Fibroblast of lung (primary cell): ENCODE results near the gene RPRD1A. TPM values are rescaled to one million over a fixed set of nuclear protein-coding genes. Genes with fewer than 3 reads are reported as not detected.
"Not testable (repeated sequence)": the region's sequence is repeated elsewhere in the genome, so short reads cannot be mapped to it uniquely, and the experiment has no call there.

Experiments
- DNase-seq, 2 donors: peaks; one replicate each; pipeline versions ENCODE4 v3.0.0 to v3.0.0-alpha.2; 2010; ENCODE audit warnings: low read depth in 2 of 2
- H2AFZ ChIP-seq: 2 replicates; pipeline ENCODE4 v1.5.1; 2012; ENCODE audit warnings: low read length, control low read depth, inconsistent platforms
- H3K27ac ChIP-seq: 2 replicates; pipeline ENCODE4 v1.5.1; 2011; ENCODE audit warnings: low read length, control low read depth; ENCODE audit not compliant: insufficient read depth
- H3K27me3 ChIP-seq: 2 replicates; pipeline ENCODE4 v1.5.1; 2011; ENCODE audit warnings: mild to moderate bottlenecking, low read length; ENCODE audit not compliant: control insufficient read depth, insufficient read depth
- H3K36me3 ChIP-seq: 2 replicates; pipeline ENCODE4 v1.5.1; 2011; ENCODE audit warnings: low read length; ENCODE audit not compliant: control insufficient read depth, insufficient read depth
- H3K4me1 ChIP-seq: 2 replicates; pipeline ENCODE4 v1.5.1; 2011; ENCODE audit warnings: low read length; ENCODE audit not compliant: control insufficient read depth, insufficient read depth; ENCODE audit errors: extremely low read depth
- H3K4me2 ChIP-seq: 2 replicates; pipeline ENCODE4 v1.5.1; 2011; ENCODE audit warnings: low read length, control low read depth; ENCODE audit not compliant: insufficient read depth; ENCODE audit errors: extremely low read depth
- H3K4me3 ChIP-seq, 4 experiments: fragments of 200-600 bp in 1 of 4; sonication (generic) in 1 of 4; replicated peaks in 1 of 4; 2 replicates each; pipeline ENCODE4 v1.5.1; 2011 to 2016; ENCODE audit warnings: low read length in 4 of 4, low read depth in 3 of 4, mild to moderate bottlenecking in 3 of 4, control low read depth in 2 of 4, inconsistent platforms in 1 of 4, mixed read lengths in 1 of 4; ENCODE audit not compliant: insufficient read depth in 1 of 4; ENCODE audit errors: control extremely low read depth in 1 of 4
- H3K79me2 ChIP-seq: 2 replicates; pipeline ENCODE4 v1.5.1; 2012; ENCODE audit warnings: mild to moderate bottlenecking, low read length, inconsistent platforms; ENCODE audit not compliant: control insufficient read depth, insufficient read depth
- H3K9ac ChIP-seq: 2 replicates; pipeline ENCODE4 v1.5.1; 2011; ENCODE audit warnings: mild to moderate bottlenecking, low read length, control low read depth; ENCODE audit not compliant: insufficient read depth
- H3K9me3 ChIP-seq: 2 replicates; pipeline ENCODE4 v1.5.1; 2012; ENCODE audit warnings: low read depth, low read length; ENCODE audit not compliant: control insufficient read depth, insufficient read depth
- H4K20me1 ChIP-seq: 2 replicates; pipeline ENCODE4 v1.5.1; 2011; ENCODE audit warnings: low read length; ENCODE audit not compliant: control insufficient read depth, insufficient read depth; ENCODE audit errors: extremely low read depth
- EZH2 ChIP-seq: IDR thresholded peaks from 2 replicates; pipeline ENCODE4 v1.5.1; 2012; ENCODE audit warnings: low read length, control low read depth, mild to moderate bottlenecking; ENCODE audit errors: missing control alignments
- polyA plus RNA-seq, 2 donors: library from polyadenylated mRNA; depleted of rRNA in 1 of 2; stranded (reverse) in 1 of 2; unstranded in 1 of 2; fragments of >200 nt; gene quantifications; 2 replicates each; pipeline ENCODE4 v1.2.1, GENCODE V29; 2011 to 2012; ENCODE audit warnings: missing spikeins in 1 of 2
- total RNA-seq: library from RNA; depleted of rRNA; stranded (reverse); fragments of >200 nt; gene quantifications from 2 replicates; pipeline ENCODE4 v1.2.1, GENCODE V29; 2014
- TF ChIP-seq, protein P1 (sequence below), 2 donors: IDR thresholded peaks in 1 of 2; conservative IDR thresholded peaks in 1 of 2; 1 replicate in 1 of 2; 2 replicates in 1 of 2; pipeline ENCODE4 v1.5.1; 2011 to 2012; ENCODE audit warnings: low read length in 2 of 2, control low read depth in 1 of 2, inconsistent platforms in 1 of 2, low read depth in 1 of 2, mild to moderate bottlenecking in 1 of 2

RPRD1A gene
- total and polyA plus RNA-seq, 2 donors (not counting 1 experiment from before 2014, with no cell fraction given): 36.4 to 46.2 TPM

DNA sequence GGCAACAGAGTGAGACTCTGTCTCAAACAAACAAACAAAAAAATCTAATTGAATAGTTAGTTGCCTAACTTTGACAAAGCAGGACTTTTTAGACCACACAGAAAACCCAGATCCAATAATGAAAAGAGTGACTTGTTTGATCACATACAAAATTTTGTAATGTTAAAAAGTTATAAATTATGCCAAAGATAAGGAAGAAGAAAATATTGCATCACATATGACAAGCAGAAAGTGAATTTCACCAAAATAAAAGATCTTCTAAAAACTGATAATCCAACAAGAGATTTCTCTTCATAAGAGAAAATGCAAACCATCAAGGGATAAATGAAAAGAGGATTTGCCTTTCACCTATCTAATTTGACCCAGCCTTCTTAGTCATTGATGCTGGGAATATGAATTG lies 97.7 kb downstream of the RPRD1A start:
- TF ChIP-seq EZH2: no peak
- TF ChIP-seq, protein P1, sequence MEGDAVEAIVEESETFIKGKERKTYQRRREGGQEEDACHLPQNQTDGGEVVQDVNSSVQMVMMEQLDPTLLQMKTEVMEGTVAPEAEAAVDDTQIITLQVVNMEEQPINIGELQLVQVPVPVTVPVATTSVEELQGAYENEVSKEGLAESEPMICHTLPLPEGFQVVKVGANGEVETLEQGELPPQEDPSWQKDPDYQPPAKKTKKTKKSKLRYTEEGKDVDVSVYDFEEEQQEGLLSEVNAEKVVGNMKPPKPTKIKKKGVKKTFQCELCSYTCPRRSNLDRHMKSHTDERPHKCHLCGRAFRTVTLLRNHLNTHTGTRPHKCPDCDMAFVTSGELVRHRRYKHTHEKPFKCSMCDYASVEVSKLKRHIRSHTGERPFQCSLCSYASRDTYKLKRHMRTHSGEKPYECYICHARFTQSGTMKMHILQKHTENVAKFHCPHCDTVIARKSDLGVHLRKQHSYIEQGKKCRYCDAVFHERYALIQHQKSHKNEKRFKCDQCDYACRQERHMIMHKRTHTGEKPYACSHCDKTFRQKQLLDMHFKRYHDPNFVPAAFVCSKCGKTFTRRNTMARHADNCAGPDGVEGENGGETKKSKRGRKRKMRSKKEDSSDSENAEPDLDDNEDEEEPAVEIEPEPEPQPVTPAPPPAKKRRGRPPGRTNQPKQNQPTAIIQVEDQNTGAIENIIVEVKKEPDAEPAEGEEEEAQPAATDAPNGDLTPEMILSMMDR (conservative IDR thresholded peaks at IDR 0.05 in 1 of 2, IDR thresholded peaks at IDR 0.05 in 1 of 2; ENCODE audit: low read depth in 1 of 2, low read length in 2 of 2): no peak
- no peak overlapping the region for H3K4me2 ChIP-seq
- H3K9me3 ChIP-seq: no peaks in the 10 kb centered on the region
- no peak overlapping the region for H3K4me3 ChIP-seq
- H3K79me2 ChIP-seq: peaks cover 17% of the 10 kb centered on the region
- H3K4me1 ChIP-seq: peaks cover 2% of the 10 kb centered on the region
- H3K9ac ChIP-seq: no peak overlapping the region
- H3K27ac ChIP-seq: no peak overlapping the region
- H3K36me3 ChIP-seq: no peaks in the 10 kb centered on the region
- no peaks in the 10 kb centered on the region for H4K20me1 ChIP-seq
- no peak overlapping the region for H2AFZ ChIP-seq
- peak in 1 of 2 donors; percentile 19 for DNase-seq
- no peaks in the 10 kb centered on the region for H3K27me3 ChIP-seq

DNA sequence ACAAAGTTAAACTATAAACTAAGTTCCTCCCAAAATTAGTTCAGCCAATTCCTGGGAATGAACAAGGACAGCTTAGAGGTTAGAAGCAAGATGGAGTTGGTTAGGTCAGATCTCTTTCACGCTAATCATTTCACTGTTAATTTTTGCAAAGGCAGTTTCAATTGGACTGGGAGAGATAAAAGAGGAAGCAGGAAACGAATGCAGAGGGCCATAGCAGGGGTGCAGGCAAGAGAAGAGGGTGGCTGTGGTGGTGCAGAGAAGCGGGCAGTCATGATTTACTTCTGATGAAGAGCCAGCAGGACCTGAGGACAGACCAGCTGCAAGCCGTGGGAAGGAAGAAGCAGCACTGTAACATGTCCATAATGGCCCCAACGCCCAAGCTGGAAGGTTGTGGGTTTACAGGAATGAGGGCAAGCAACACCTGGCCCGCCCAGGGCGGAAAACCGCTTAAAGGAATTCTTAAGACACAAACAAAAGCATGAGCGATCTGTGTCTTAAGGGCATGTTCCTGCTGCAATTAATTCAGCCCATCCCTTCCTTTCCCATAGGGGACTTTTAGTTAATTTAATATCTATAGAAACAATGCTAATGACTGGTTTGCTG lies 99.0 kb downstream of the RPRD1A start:
- no peak overlapping the region for H3K4me2 ChIP-seq
- H3K27ac ChIP-seq: no peak overlapping the region
- H3K79me2 ChIP-seq: peaks cover 9% of the 10 kb centered on the region
- H2AFZ ChIP-seq: no peak overlapping the region
- H3K4me3 ChIP-seq: no peak overlapping the region
- no peak overlapping the region for H3K9ac ChIP-seq
- H3K4me1 ChIP-seq: peaks cover 1% of the 10 kb centered on the region
- H3K36me3 ChIP-seq: no peaks in the 10 kb centered on the region
- DNase-seq: no peak
- H3K9me3 ChIP-seq: no peaks in the 10 kb centered on the region
- H4K20me1 ChIP-seq: no peaks in the 10 kb centered on the region
- H3K27me3 ChIP-seq: no peaks in the 10 kb centered on the region
- TF ChIP-seq, protein P1 (conservative IDR thresholded peaks at IDR 0.05 in 1 of 2, IDR thresholded peaks at IDR 0.05 in 1 of 2; ENCODE audit: low read depth in 1 of 2, low read length in 2 of 2): no peak
- TF ChIP-seq EZH2: no peak

DNA sequence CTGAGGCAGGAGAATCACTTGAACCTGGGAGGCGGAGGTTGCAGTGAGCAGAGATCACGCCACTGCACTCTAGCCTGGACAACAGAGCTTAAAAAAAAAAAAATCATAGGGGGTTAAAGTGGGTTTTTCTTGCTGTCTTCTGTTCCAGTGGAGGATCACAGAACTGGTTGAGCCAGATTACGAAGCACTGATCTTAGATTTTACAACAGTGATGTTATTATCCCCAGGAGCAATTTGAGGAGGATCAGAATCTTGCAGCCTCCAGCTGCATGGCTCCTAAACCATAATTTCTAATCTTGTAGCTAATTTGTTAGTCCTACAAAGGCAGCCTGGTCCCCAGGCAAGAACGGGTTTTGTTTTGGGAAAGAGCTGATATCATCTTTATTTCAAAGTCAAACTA lies 99.5 kb downstream of the RPRD1A start:
- not testable (repeated sequence) for H3K9ac ChIP-seq, H3K79me2 ChIP-seq, H3K27ac ChIP-seq, DNase-seq, H3K9me3 ChIP-seq, H3K4me1 ChIP-seq, H2AFZ ChIP-seq, H4K20me1 ChIP-seq, H3K4me3 ChIP-seq, H3K27me3 ChIP-seq, H3K4me2 ChIP-seq, H3K36me3 ChIP-seq
